ENCODE data around the gene USP36.
"Not testable (repeated sequence)": the region's sequence is repeated elsewhere in the genome, so short reads cannot be mapped to it uniquely, and the experiment has no call there.

The USP36 gene

DNA sequence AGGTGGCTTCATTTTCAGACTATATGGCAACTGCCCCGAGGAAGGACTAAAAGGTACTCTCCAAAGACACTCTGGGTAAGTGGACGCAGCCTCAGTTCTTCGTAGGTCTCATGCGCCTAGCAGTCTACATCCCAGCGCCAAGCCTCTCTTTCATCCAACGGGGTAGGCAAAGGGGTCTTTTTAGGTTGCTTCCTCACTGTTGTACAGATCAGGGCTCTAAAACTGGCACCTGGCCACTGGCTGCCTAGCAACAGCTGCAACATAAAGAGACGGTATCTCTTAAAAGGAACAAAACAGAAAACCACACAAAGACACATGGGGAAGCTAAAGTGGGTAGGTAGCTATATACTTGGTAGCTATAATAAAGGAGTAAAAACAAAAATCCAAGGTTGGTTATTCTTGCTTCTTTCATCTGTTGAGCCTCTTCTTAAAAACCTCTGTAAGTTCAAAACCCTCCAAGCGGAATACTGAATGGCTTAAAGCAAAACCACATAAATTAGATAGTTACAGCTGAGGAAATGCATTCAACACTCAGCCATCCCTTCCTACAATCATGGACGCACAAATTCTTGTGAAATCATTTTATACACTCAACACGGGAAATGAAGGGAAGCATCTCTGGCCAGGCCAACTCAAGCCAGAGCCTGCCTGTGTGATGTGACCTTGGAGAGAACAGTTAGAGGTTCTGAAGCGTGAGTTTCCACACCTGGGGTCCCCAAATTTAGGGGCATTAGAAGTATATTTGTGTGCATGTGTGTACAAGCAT, 81.2 kb downstream of the USP36 start:
- Histone ChIP-seq H3K4me3 (ENCODE audit: low read depth in 1 of 2, low read length in 2 of 2) (peak overlapping the region; percentile 11 to 22), H3K9ac (ENCODE audit: low read depth in 1 of 2, low read length in 2 of 2) (peak overlapping the region; percentile 4 to 39), H3K36me3 (ENCODE audit: control insufficient read depth in 1 of 2, insufficient read depth in 2 of 2, low read length in 2 of 2) (no peaks in the 10 kb centered on the region), H3K27ac (ENCODE audit: low read depth, low read length) (no peak overlapping the region), H3K27me3 (ENCODE audit: control insufficient read depth in 1 of 2, insufficient read depth in 2 of 2, low read length in 2 of 2) (no peaks in the 10 kb centered on the region), H3K4me1 (ENCODE audit: control insufficient read depth in 1 of 2, insufficient read depth in 2 of 2, low read length in 2 of 2) (peaks cover 18 to 24% of the 10 kb centered on the region in 2 donors), H3K9me3 (ENCODE audit: control insufficient read depth in 1 of 2, low read length in 2 of 2) (no peaks in the 10 kb centered on the region)

- H3K36me3 ChIP-seq (ENCODE audit: control insufficient read depth in 1 of 2, insufficient read depth in 2 of 2, low read length in 2 of 2), result no peaks in the 10 kb centered on the region
- H3K4me1 ChIP-seq (ENCODE audit: control insufficient read depth in 1 of 2, insufficient read depth in 2 of 2, low read length in 2 of 2), result peaks cover 14 to 15% of the 10 kb centered on the region in 2 donors
Observed at GRCh38 chr17:78753316-78754250, 87.0 kb downstream of the USP36 start.

GRCh38 chr17:78751447-78752161, 89.0 kb downstream of the USP36 start:
- H3K4me1 ChIP-seq (ENCODE audit: control insufficient read depth in 1 of 2, insufficient read depth in 2 of 2, low read length in 2 of 2), result peaks cover 21 to 30% of the 10 kb centered on the region in 2 donors
- H3K36me3 ChIP-seq (ENCODE audit: control insufficient read depth in 1 of 2, insufficient read depth in 2 of 2, low read length in 2 of 2), result no peaks in the 10 kb centered on the region
- no peaks in the 10 kb centered on the region for H3K27me3 ChIP-seq (ENCODE audit: control insufficient read depth in 1 of 2, insufficient read depth in 2 of 2, low read length in 2 of 2)
- H3K4me3 ChIP-seq (ENCODE audit: low read depth in 1 of 2, low read length in 2 of 2), result no peak overlapping the region
- no peak overlapping the region for H3K27ac ChIP-seq (ENCODE audit: low read depth, low read length)
- no peak overlapping the region for H3K9ac ChIP-seq (ENCODE audit: low read depth in 1 of 2, low read length in 2 of 2)
- no peaks in the 10 kb centered on the region for H3K9me3 ChIP-seq (ENCODE audit: control insufficient read depth in 1 of 2, low read length in 2 of 2)

More at GRCh38 chr17:78753316-78754250, 87.0 kb downstream of the USP36 start:
- Histone ChIP-seq H3K4me3 (ENCODE audit: low read depth in 1 of 2, low read length in 2 of 2) (no peak overlapping the region), H3K27me3 (ENCODE audit: control insufficient read depth in 1 of 2, insufficient read depth in 2 of 2, low read length in 2 of 2) (no peaks in the 10 kb centered on the region), H3K27ac (ENCODE audit: low read depth, low read length) (no peak overlapping the region), H3K9me3 (ENCODE audit: control insufficient read depth in 1 of 2, low read length in 2 of 2) (no peaks in the 10 kb centered on the region), H3K9ac (ENCODE audit: low read depth in 1 of 2, low read length in 2 of 2) (no peak overlapping the region)

- H3K4me1 ChIP-seq (ENCODE audit: control insufficient read depth in 1 of 2, insufficient read depth in 2 of 2, low read length in 2 of 2), result peaks cover 27 to 34% of the 10 kb centered on the region in 2 donors
- H3K27me3 ChIP-seq (ENCODE audit: control insufficient read depth in 1 of 2, insufficient read depth in 2 of 2, low read length in 2 of 2); H3K4me3 ChIP-seq (ENCODE audit: low read depth in 1 of 2, low read length in 2 of 2); H3K27ac ChIP-seq (ENCODE audit: low read depth, low read length); H3K9me3 ChIP-seq (ENCODE audit: control insufficient read depth in 1 of 2, low read length in 2 of 2); H3K9ac ChIP-seq (ENCODE audit: low read depth in 1 of 2, low read length in 2 of 2); H3K36me3 ChIP-seq (ENCODE audit: control insufficient read depth in 1 of 2, insufficient read depth in 2 of 2, low read length in 2 of 2): not testable (repeated sequence)
Observed at GRCh38 chr17:78751000-78751399, 89.6 kb downstream of the USP36 start.

- H3K9me3 ChIP-seq (ENCODE audit: control insufficient read depth in 1 of 2, low read length in 2 of 2), result no peaks in the 10 kb centered on the region
- peak overlapping the region; percentile 4 to 21 for H3K9ac ChIP-seq (ENCODE audit: low read depth in 1 of 2, low read length in 2 of 2)
- H3K27me3 ChIP-seq (ENCODE audit: control insufficient read depth in 1 of 2, insufficient read depth in 2 of 2, low read length in 2 of 2), result no peaks in the 10 kb centered on the region
- H3K27ac ChIP-seq (ENCODE audit: low read depth, low read length), result peak overlapping the region; percentile 58
- H3K4me3 ChIP-seq (ENCODE audit: low read depth in 1 of 2, low read length in 2 of 2), result no peak overlapping the region
- no peaks in the 10 kb centered on the region for H3K36me3 ChIP-seq (ENCODE audit: control insufficient read depth in 1 of 2, insufficient read depth in 2 of 2, low read length in 2 of 2)
- peaks cover 34% of the 10 kb centered on the region in 2 donors for H3K4me1 ChIP-seq (ENCODE audit: control insufficient read depth in 1 of 2, insufficient read depth in 2 of 2, low read length in 2 of 2)
Observed at GRCh38 chr17:78748730-78749317, 91.8 kb downstream of the USP36 start.

- Histone ChIP-seq H3K9me3 (ENCODE audit: control insufficient read depth in 1 of 2, low read length in 2 of 2) (no peaks in the 10 kb centered on the region), H3K27ac (ENCODE audit: low read depth, low read length) (peak overlapping the region; percentile 40), H3K27me3 (ENCODE audit: control insufficient read depth in 1 of 2, insufficient read depth in 2 of 2, low read length in 2 of 2) (no peaks in the 10 kb centered on the region), H3K36me3 (ENCODE audit: control insufficient read depth in 1 of 2, insufficient read depth in 2 of 2, low read length in 2 of 2) (no peaks in the 10 kb centered on the region), H3K9ac (ENCODE audit: low read depth in 1 of 2, low read length in 2 of 2) (peak overlapping the region in 1 of 2 donors; percentile 34), H3K4me3 (ENCODE audit: low read depth in 1 of 2, low read length in 2 of 2) (peak overlapping the region; percentile 27 to 38), H3K4me1 (ENCODE audit: control insufficient read depth in 1 of 2, insufficient read depth in 2 of 2, low read length in 2 of 2) (peaks cover 34% of the 10 kb centered on the region in 2 donors)
Observed at GRCh38 chr17:78748048-78748729, 92.4 kb downstream of the USP36 start.

DNA sequence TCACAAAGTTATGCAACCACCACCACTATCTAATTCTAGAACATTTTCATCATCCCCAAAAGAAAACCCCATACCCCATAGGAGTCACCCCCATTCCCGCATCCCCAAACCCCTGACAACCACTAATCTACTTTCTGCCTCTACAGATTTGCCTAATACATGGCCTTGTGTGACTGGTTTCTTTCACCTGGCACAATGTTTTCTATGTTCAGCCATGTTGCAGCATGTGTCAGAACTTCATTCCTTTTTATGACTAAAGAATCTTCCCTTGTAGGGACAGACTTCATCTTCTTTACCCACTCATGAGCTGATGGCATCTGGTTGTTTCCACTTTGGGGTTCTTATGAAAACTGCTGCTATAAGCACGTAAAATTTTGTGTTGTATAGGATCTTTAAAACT, 93.1 kb downstream of the USP36 start:
- Histone ChIP-seq H3K4me1 (ENCODE audit: control insufficient read depth in 1 of 2, insufficient read depth in 2 of 2, low read length in 2 of 2) (peaks cover 34% of the 10 kb centered on the region in 2 donors), H3K4me3 (ENCODE audit: low read depth in 1 of 2, low read length in 2 of 2) (no peak overlapping the region), H3K36me3 (ENCODE audit: control insufficient read depth in 1 of 2, insufficient read depth in 2 of 2, low read length in 2 of 2) (no peaks in the 10 kb centered on the region), H3K9ac (ENCODE audit: low read depth in 1 of 2, low read length in 2 of 2) (no peak overlapping the region), H3K27me3 (ENCODE audit: control insufficient read depth in 1 of 2, insufficient read depth in 2 of 2, low read length in 2 of 2) (no peaks in the 10 kb centered on the region), H3K9me3 (ENCODE audit: control insufficient read depth in 1 of 2, low read length in 2 of 2) (no peaks in the 10 kb centered on the region), H3K27ac (ENCODE audit: low read depth, low read length) (no peak overlapping the region)

GRCh38 chr17:78746949-78747269, 93.7 kb downstream of the USP36 start:
- peaks cover 36 to 38% of the 10 kb centered on the region in 2 donors for H3K4me1 ChIP-seq (ENCODE audit: control insufficient read depth in 1 of 2, insufficient read depth in 2 of 2, low read length in 2 of 2)
- H3K9ac ChIP-seq (ENCODE audit: low read depth in 1 of 2, low read length in 2 of 2), result no peak overlapping the region
- no peak overlapping the region for H3K27ac ChIP-seq (ENCODE audit: low read depth, low read length)
- H3K9me3 ChIP-seq (ENCODE audit: control insufficient read depth in 1 of 2, low read length in 2 of 2), result no peaks in the 10 kb centered on the region
- H3K27me3 ChIP-seq (ENCODE audit: control insufficient read depth in 1 of 2, insufficient read depth in 2 of 2, low read length in 2 of 2), result no peaks in the 10 kb centered on the region
- no peaks in the 10 kb centered on the region for H3K36me3 ChIP-seq (ENCODE audit: control insufficient read depth in 1 of 2, insufficient read depth in 2 of 2, low read length in 2 of 2)
- H3K4me3 ChIP-seq (ENCODE audit: low read depth in 1 of 2, low read length in 2 of 2), result no peak overlapping the region

DNA sequence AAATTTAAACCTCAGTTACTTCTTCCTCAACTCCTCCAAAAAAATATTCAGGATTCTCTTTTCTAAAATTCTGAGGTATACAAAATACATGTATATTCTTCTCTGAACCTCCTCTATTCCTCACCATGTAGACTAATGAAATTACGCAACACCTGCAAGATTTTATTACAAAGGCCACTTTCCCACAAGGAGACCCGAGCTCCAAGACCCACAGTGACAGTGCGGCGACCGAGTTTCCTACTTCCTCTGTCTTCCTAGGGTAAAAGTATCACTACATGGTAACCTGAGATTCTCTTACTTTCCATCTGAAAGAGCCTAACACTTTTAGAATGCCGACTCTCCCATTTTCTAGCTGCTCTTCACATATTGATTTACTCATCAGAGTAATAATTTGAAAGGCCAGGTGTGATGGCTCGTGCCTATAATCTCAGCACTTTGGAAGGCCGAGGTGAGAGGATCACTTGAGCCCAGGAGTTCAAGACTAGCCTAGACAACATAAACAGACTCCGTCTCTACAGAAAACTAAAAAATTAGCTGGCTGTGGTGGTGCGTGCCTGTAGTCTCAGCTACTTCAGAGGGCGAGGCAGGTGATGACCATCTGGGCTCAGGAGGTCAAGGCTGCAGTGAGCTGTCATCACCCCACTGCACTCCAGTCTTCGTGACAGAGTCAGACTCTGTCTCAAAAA, 94.2 kb downstream of the USP36 start:
- H3K9ac ChIP-seq (ENCODE audit: low read depth in 1 of 2, low read length in 2 of 2), result no peak overlapping the region
- H3K9me3 ChIP-seq (ENCODE audit: control insufficient read depth in 1 of 2, low read length in 2 of 2), result no peaks in the 10 kb centered on the region
- H3K4me1 ChIP-seq (ENCODE audit: control insufficient read depth in 1 of 2, insufficient read depth in 2 of 2, low read length in 2 of 2), result peaks cover 40 to 44% of the 10 kb centered on the region in 2 donors
- H3K36me3 ChIP-seq (ENCODE audit: control insufficient read depth in 1 of 2, insufficient read depth in 2 of 2, low read length in 2 of 2), result no peaks in the 10 kb centered on the region
- no peak overlapping the region for H3K27ac ChIP-seq (ENCODE audit: low read depth, low read length)
- H3K4me3 ChIP-seq (ENCODE audit: low read depth in 1 of 2, low read length in 2 of 2), result no peak overlapping the region
- no peaks in the 10 kb centered on the region for H3K27me3 ChIP-seq (ENCODE audit: control insufficient read depth in 1 of 2, insufficient read depth in 2 of 2, low read length in 2 of 2)

Measured in duodenal mucosa (tissue), 2 donors.